K562 (cell line): Measurements from ENCODE around the gene COPA. TPM values are rescaled to one million over a fixed set of nuclear protein-coding genes. Genes with fewer than 3 reads are reported as not detected.

ENCODE experiments used
- CHD4 ChIP-seq: fragments of 200-600 bp; sonication (generic); IDR thresholded peaks from 3 replicates; pipeline ENCODE4 v1.6.1; 2012; ENCODE audit warnings: low read depth, mild to moderate bottlenecking, mixed read lengths, low read length, inconsistent platforms; ENCODE audit not compliant: insufficient read depth, insufficient replicate concordance, poor library complexity, severe bottlenecking
- EP300 ChIP-seq: IDR thresholded peaks from 2 replicates; pipeline ENCODE4 v1.6.1; 2012; ENCODE audit warnings: low read length, improper control_type of control experiment
- GATAD2A ChIP-seq: fragments of 450-650 bp; IDR thresholded peaks from 2 replicates; pipeline ENCODE4 v1.6.1; 2017
- KLF1 ChIP-seq: fragments of 450-650 bp; IDR thresholded peaks from 2 replicates; pipeline ENCODE4 v1.6.1; 2016; ENCODE audit warnings: missing genetic modification characterization, missing compliant biosample characterization
- NFYB ChIP-seq: IDR thresholded peaks from 2 replicates; pipeline ENCODE4 v1.6.1; 2011; ENCODE audit warnings: mild to moderate bottlenecking, moderate library complexity; ENCODE audit not compliant: insufficient read length; ENCODE audit errors: extremely low read depth
- PHF21A ChIP-seq: fragments of 450-650 bp; IDR thresholded peaks from 2 replicates; pipeline ENCODE4 v1.6.1; 2017; ENCODE audit warnings: low read depth, borderline replicate concordance
- POLR2AphosphoS5 ChIP-seq: IDR thresholded peaks from 2 replicates; pipeline ENCODE4 v1.6.1; 2011; ENCODE audit warnings: mild to moderate bottlenecking, low read depth, low read length, moderate library complexity; ENCODE audit not compliant: control insufficient read depth, insufficient read depth
- RBM39 ChIP-seq: fragments of 200-400 bp; formaldehyde crosslinking; optimal IDR thresholded peaks from 2 replicates; pipeline ENCODE3; 2018; ENCODE audit warnings: low read depth, low read length
- RFX5 ChIP-seq: IDR thresholded peaks from 2 replicates; pipeline ENCODE4 v1.6.1; 2011; ENCODE audit warnings: low read depth, mild to moderate bottlenecking, improper control_type of control experiment, low read length
- SRF ChIP-seq, 2 experiments: fragments of 250-450, 450-650 bp in 1 of 2; sonication (Bioruptor Pico) in 1 of 2; sonication (generic) in 1 of 2; formaldehyde crosslinking; IDR thresholded peaks; 2 replicates each; pipeline versions ENCODE4 v1.5.0 to v1.5.1; 2020 to 2022; ENCODE audit warnings: mild to moderate bottlenecking in 1 of 2, missing genetic modification reagents in 1 of 2
- SRSF1 ChIP-seq: fragments of 200-400 bp; formaldehyde crosslinking; IDR thresholded peaks from 2 replicates; pipeline ENCODE4 v1.6.1; 2017; ENCODE audit warnings: mild to moderate bottlenecking, low read depth, low read length, moderate library complexity
- ZC3H11A ChIP-seq: IDR thresholded peaks from 2 replicates; pipeline ENCODE4 v1.6.1; 2012; ENCODE audit warnings: low read depth, low read length, improper control_type of control experiment
- ZNF445 ChIP-seq: fragments of 250-450 bp; sonication (Bioruptor Pico); IDR thresholded peaks from 2 replicates; pipeline ENCODE4 v1.4.0; 2020; ENCODE audit warnings: low read depth, mild to moderate bottlenecking, moderate library complexity
- polyA plus RNA-seq, 8 experiments: library from polyadenylated mRNA; depleted of rRNA in 4 of 8; stranded (reverse) in 5 of 8; unstranded in 3 of 8; fragments of >200 nt; fragmentation: Nextera tagmentation in 2 of 8; fragmentation: Illumina TruSeq in 1 of 8; extraction: Ambion mirVana in 2 of 8; extraction: Trizol in 1 of 8; gene quantifications; 2 replicates each; pipeline versions ENCODE4 v1.2.1 to v1.2.3, GENCODE V29; 2011 to 2014; ENCODE audit warnings: inconsistent platforms in 1 of 8, missing spikeins in 1 of 8
- total RNA-seq, 7 experiments: library from RNA; depleted of rRNA in 6 of 7; stranded (reverse); fragments of >200 nt in 6 of 7; fragmentation: Illumina TruSeq in 2 of 7; extraction: Trizol in 2 of 7; gene quantifications; 2 replicates each; pipeline versions ENCODE4 v1.2.1 to v1.2.3, GENCODE V29; 2011 to 2021; ENCODE audit warnings: low replicate concordance in 1 of 7
- TF ChIP-seq, protein P1 (sequence below): fragments of 450-650 bp; IDR thresholded peaks from 2 replicates; pipeline ENCODE4 v1.6.1; 2018; ENCODE audit not compliant: partially characterized antibody
- TF ChIP-seq, protein P2 (sequence below): fragments of 250-450 bp; sonication (Bioruptor Pico); IDR thresholded peaks from 2 replicates; pipeline ENCODE4 v1.8.0; 2022; ENCODE audit warnings: inconsistent platforms, mild to moderate bottlenecking, moderate library complexity, borderline replicate concordance
- TF ChIP-seq, protein P3 (sequence below), 2 experiments: IDR thresholded peaks in 1 of 2; conservative IDR thresholded peaks in 1 of 2; 2 replicates each; pipeline ENCODE4 v1.6.1; 2016; ENCODE audit warnings: low read depth in 2 of 2, mild to moderate bottlenecking in 1 of 2, missing compliant biosample characterization in 1 of 2, missing genetic modification characterization in 1 of 2, moderate library complexity in 1 of 2
- TF ChIP-seq, protein P4 (sequence below): fragments of 450-650 bp; IDR thresholded peaks from 2 replicates; pipeline ENCODE4 v1.6.1; 2016; ENCODE audit warnings: low read depth, mild to moderate bottlenecking, moderate library complexity

The COPA gene
- total and polyA plus RNA-seq, 9 of the 15 experiments (the other 6 are each of a cell fraction or from before 2014, with no cell fraction given) = 49.8 to 222 (median 110) TPM

DNA sequence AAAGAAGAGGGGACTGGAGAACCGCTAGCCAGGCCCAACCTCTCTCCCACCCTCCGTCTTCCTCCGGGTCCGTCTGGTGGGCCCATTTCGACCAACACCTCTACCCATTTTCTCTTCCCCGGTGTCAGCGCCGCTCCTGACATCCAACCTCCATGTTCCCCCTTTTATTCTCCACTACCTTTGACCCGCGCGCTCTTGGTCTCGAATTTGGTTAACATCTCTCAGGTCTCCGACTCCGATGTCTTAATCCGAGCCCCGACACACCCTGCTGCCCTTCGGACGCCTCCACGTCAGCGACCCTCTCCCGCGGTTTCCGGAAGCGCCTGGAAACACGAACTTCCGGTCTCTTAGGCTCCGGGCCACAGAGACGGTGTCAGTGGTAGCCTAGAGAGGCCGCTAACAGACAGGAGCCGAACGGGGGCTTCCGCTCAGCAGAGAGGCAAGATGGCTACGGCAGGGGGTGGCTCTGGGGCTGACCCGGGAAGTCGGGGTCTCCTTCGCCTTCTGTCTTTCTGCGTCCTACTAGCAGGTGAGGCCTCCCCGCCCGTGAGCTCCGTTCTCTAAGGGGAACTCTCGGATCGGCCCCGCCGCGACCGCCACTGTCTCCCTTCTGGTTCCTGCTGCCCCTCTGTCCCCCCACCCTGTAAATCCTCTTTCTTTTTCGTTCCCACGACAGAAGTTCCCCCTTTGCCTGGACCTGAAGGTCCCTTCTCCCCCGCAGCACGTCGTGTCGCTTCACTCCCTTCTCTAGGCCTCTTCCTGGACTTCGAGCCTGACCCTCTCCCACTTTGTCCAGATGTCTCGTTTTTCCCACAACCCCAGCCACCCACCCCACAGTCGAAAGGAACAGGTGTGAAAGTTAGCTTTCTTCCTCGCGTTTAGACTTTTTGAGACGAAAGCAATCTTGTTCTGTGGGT lies at the start of gene COPA, which contains the start of gene NCSTN (continued):
- TF ChIP-seq, protein P1, sequence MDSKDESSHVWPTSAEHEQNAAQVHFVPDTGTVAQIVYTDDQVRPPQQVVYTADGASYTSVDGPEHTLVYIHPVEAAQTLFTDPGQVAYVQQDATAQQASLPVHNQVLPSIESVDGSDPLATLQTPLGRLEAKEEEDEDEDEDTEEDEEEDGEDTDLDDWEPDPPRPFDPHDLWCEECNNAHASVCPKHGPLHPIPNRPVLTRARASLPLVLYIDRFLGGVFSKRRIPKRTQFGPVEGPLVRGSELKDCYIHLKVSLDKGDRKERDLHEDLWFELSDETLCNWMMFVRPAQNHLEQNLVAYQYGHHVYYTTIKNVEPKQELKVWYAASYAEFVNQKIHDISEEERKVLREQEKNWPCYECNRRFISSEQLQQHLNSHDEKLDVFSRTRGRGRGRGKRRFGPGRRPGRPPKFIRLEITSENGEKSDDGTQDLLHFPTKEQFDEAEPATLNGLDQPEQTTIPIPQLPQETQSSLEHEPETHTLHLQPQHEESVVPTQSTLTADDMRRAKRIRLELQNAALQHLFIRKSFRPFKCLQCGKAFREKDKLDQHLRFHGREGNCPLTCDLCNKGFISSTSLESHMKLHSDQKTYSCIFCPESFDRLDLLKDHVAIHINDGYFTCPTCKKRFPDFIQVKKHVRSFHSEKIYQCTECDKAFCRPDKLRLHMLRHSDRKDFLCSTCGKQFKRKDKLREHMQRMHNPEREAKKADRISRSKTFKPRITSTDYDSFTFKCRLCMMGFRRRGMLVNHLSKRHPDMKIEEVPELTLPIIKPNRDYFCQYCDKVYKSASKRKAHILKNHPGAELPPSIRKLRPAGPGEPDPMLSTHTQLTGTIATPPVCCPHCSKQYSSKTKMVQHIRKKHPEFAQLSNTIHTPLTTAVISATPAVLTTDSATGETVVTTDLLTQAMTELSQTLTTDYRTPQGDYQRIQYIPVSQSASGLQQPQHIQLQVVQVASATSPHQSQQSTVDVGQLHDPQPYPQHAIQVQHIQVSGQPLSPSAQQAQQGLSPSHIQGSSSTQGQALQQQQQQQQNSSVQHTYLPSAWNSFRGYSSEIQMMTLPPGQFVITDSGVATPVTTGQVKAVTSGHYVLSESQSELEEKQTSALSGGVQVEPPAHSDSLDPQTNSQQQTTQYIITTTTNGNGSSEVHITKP = peak; percentile 80
- TF ChIP-seq, protein P2, sequence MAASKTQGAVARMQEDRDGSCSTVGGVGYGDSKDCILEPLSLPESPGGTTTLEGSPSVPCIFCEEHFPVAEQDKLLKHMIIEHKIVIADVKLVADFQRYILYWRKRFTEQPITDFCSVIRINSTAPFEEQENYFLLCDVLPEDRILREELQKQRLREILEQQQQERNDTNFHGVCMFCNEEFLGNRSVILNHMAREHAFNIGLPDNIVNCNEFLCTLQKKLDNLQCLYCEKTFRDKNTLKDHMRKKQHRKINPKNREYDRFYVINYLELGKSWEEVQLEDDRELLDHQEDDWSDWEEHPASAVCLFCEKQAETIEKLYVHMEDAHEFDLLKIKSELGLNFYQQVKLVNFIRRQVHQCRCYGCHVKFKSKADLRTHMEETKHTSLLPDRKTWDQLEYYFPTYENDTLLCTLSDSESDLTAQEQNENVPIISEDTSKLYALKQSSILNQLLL (CRISPR knock-in tag) = no peak
- TF ChIP-seq RBM39 (peak; percentile 14), RFX5 (no peak), PHF21A (no peak), EP300 (peak; percentile 35; the same call in 1 of the 2 replicates), CHD4 (no peak), SRSF1 (no peak), ZC3H11A (no peak), GATAD2A (no peak), ZNF445 (no peak), NFYB (no peak), SRF (CRISPR knock-in tag; IDR thresholded peaks at IDR 0.05) (0 out of 4 replicates have a peak, but pooled peaks of 1 of the 2 experiments have one; percentile 37), POLR2AphosphoS5 (peak; percentile 95), KLF1 (peak; percentile 64; the same call in 1 of the 2 replicates)
- TF ChIP-seq, protein P3, sequence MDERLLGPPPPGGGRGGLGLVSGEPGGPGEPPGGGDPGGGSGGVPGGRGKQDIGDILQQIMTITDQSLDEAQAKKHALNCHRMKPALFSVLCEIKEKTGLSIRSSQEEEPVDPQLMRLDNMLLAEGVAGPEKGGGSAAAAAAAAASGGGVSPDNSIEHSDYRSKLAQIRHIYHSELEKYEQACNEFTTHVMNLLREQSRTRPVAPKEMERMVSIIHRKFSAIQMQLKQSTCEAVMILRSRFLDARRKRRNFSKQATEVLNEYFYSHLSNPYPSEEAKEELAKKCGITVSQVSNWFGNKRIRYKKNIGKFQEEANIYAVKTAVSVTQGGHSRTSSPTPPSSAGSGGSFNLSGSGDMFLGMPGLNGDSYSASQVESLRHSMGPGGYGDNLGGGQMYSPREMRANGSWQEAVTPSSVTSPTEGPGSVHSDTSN (CRISPR knock-in tag; IDR thresholded peaks at IDR 0.05; ENCODE audit: low read depth) = no peak
- TF ChIP-seq, protein P3 (tag; conservative IDR thresholded peaks at IDR 0.05; ENCODE audit: low read depth) = 0 out of 2 replicates have a peak, but pooled peaks have one; percentile 20
- TF ChIP-seq, protein P4, sequence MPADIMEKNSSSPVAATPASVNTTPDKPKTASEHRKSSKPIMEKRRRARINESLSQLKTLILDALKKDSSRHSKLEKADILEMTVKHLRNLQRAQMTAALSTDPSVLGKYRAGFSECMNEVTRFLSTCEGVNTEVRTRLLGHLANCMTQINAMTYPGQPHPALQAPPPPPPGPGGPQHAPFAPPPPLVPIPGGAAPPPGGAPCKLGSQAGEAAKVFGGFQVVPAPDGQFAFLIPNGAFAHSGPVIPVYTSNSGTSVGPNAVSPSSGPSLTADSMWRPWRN = no peak
